Measurements from ENCODE around the gene CD58.
"Not testable (repeated sequence)": the region's sequence is repeated elsewhere in the genome, so short reads cannot be mapped to it uniquely, and the experiment has no call there.

- TF ChIP-seq CTCF (IDR thresholded peaks at IDR 0.05; ENCODE audit: low read depth, low read length); POLR2A (IDR thresholded peaks at IDR 0.05; ENCODE audit: extremely low read depth, insufficient read length); MYC (IDR thresholded peaks at IDR 0.05; ENCODE audit: low read depth, low read length); MAX (IDR thresholded peaks at IDR 0.05; ENCODE audit: low read depth, low read length): not testable (repeated sequence)
These were observed 27.7 kb upstream of the CD58 start for GRCh38 chr1:116598420-116599036.
